Peyer's patch (tissue), 4 donors: ENCODE measurements around the gene ALDH1L1. TPM values are rescaled to one million over a fixed set of nuclear protein-coding genes. Genes with fewer than 3 reads are reported as not detected.

Experiments used
- DNase-seq, 3 donors: peaks; one replicate each; pipeline ENCODE4 v3.0.0-alpha.2; 2017 to 2019
- H3K27ac ChIP-seq, 4 donors: fragments of 200-600 bp; sonication (generic); one replicate each; pipeline ENCODE4 v1.5.1; 2016 to 2019
- H3K27me3 ChIP-seq, 2 donors: fragments of 200-600 bp; sonication (generic); one replicate each; pipeline ENCODE4 v1.5.1; 2019
- H3K36me3 ChIP-seq, 3 donors: fragments of 200-600 bp; sonication (generic); one replicate each; pipeline ENCODE4 v1.5.1; 2016 to 2019
- H3K4me1 ChIP-seq, 4 donors: fragments of 200-600 bp; sonication (generic); one replicate each; pipeline ENCODE4 v1.5.1; 2016 to 2019
- H3K4me3 ChIP-seq, 4 donors: fragments of 200-600 bp; sonication (generic); 1 replicate in 3 of 4; 2 replicates in 1 of 4; pipeline ENCODE4 v1.5.1; 2016 to 2019; ENCODE audit warnings: mild to moderate bottlenecking in 1 of 4
- H3K9me3 ChIP-seq, 4 donors: fragments of 200-600 bp; sonication (generic); one replicate each; pipeline ENCODE4 v1.5.1; 2016 to 2019; ENCODE audit warnings: mild to moderate bottlenecking in 1 of 4
- POLR2A ChIP-seq, 2 donors: fragments of 450-650 bp; IDR thresholded peaks; one replicate each; pipeline ENCODE4 v1.5.1; 2017; ENCODE audit warnings: antibody characterized with exemption in 2 of 2, mild to moderate bottlenecking in 2 of 2, moderate library complexity in 2 of 2
- total RNA-seq, 4 donors: library from RNA; depleted of rRNA; stranded (reverse); fragments of >200 nt; gene quantifications; one replicate each; pipeline ENCODE4 v1.1.0, GENCODE V29; 2016
- TF ChIP-seq, protein P1 (sequence below), 6 experiments: fragments of 450-650 bp in 4 of 6; fragments of 200-600 bp in 2 of 6; sonication (generic) in 1 of 6; IDR thresholded peaks; one replicate each; pipeline ENCODE4 v1.5.1; 2017 to 2019; ENCODE audit warnings: antibody characterized with exemption in 6 of 6, mild to moderate bottlenecking in 3 of 6, moderate library complexity in 1 of 6

Gene ALDH1L1
- total RNA-seq, 4 donors from 2014 or later: 2.0 to 14.2 (median 4.6) TPM

DNA sequence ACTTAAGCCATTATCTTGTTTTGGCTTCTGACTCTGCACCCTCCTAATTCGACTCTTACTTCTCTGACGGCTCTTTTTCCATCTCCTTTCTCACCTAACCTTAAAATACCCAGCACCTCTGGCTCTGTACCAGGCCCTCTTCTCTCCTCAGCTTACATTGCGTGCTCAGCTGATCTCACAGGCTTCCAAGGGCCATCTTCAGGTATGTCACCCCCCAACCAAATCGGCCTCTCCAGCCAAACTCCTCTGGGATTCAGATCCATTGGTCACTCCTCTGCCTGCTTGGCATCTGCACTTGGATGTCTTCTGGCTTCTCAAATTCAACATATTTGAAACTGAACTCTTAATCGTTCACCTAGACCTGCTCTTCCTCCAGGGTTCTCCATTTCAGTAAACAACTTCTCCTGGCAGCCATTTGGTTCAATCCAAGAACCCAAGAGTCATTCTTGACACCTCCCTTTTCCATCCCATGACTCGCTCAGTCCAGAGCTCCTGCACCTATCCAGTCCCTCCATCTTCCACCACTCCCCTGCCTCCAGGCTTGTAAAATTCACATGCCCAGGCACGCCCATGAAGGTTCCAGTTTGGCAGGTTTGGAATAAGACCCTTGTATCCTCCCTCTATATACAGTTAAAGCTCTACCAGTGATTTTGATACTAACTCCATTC is 61.2 kb downstream of the ALDH1L1 start:
- no peaks in the 10 kb centered on the region for H3K4me1 ChIP-seq
- H3K36me3 ChIP-seq: no peaks in the 10 kb centered on the region
- DNase-seq: peak in 1 of 3 donors; percentile 17
- H3K27ac ChIP-seq: no peak overlapping the region
- H3K27me3 ChIP-seq: no peaks in the 10 kb centered on the region
- H3K4me3 ChIP-seq: no peak overlapping the region
- no peaks in the 10 kb centered on the region for H3K9me3 ChIP-seq
- TF ChIP-seq POLR2A (IDR thresholded peaks at IDR 0.05): no peak
- TF ChIP-seq, protein P1, sequence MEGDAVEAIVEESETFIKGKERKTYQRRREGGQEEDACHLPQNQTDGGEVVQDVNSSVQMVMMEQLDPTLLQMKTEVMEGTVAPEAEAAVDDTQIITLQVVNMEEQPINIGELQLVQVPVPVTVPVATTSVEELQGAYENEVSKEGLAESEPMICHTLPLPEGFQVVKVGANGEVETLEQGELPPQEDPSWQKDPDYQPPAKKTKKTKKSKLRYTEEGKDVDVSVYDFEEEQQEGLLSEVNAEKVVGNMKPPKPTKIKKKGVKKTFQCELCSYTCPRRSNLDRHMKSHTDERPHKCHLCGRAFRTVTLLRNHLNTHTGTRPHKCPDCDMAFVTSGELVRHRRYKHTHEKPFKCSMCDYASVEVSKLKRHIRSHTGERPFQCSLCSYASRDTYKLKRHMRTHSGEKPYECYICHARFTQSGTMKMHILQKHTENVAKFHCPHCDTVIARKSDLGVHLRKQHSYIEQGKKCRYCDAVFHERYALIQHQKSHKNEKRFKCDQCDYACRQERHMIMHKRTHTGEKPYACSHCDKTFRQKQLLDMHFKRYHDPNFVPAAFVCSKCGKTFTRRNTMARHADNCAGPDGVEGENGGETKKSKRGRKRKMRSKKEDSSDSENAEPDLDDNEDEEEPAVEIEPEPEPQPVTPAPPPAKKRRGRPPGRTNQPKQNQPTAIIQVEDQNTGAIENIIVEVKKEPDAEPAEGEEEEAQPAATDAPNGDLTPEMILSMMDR (IDR thresholded peaks at IDR 0.05): no peak

DNA sequence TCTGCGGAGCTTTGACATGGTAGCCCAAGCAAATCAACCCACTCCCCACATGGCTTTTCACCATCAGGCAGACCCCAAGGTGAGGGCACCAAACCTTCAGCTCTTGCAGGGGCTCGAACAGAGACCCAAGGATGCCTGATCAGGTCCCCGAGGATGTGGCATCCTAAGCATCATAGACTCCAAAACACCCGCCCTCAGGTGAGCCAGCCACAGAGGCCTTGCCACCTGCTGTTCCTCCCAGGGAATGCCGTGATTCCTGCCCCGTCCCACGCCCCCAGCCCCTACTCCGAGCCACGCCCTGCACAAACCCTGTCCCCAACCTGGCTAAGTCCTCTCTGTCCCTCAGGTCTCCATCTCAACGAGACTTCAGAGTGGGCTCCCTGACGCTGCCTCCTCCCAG is 61.8 kb downstream of the ALDH1L1 start:
- Histone ChIP-seq H3K4me3 (no peak overlapping the region), H3K4me1 (no peaks in the 10 kb centered on the region), H3K9me3 (no peaks in the 10 kb centered on the region), H3K36me3 (no peaks in the 10 kb centered on the region), H3K27ac (no peak overlapping the region), H3K27me3 (no peaks in the 10 kb centered on the region)
- peak in 1 of 3 donors; percentile 21 for DNase-seq
- TF ChIP-seq POLR2A (IDR thresholded peaks at IDR 0.05): no peak
- TF ChIP-seq, protein P1 (IDR thresholded peaks at IDR 0.05): no peak

DNA sequence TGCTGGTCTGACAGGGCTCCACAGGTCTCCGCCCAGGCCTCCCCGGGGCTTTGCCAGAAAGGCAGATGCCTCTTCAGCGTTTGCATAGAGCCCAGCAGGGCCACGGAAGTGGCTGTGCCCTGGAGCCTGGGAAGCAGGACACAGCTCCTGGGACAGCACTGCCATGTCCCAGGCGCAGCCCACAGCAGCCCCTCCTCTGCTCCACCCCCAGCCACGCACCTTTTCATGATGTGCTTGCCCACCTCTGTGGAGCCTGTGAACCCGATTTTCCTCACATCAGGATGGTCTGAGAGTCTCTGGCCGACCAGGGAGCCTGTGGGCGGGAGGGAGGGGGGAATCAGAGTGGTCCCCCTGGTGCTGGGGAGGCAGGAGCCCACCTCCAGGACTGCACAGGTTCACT is 62.6 kb downstream of the ALDH1L1 start:
- Histone ChIP-seq H3K27ac (no peak overlapping the region), H3K36me3 (no peaks in the 10 kb centered on the region), H3K9me3 (no peaks in the 10 kb centered on the region), H3K4me1 (no peaks in the 10 kb centered on the region), H3K27me3 (no peaks in the 10 kb centered on the region), H3K4me3 (no peak overlapping the region)
- DNase-seq: peak in 1 of 3 donors; percentile 30
- no peak for TF ChIP-seq POLR2A (IDR thresholded peaks at IDR 0.05)
- TF ChIP-seq, protein P1 (IDR thresholded peaks at IDR 0.05): no peak

- Histone ChIP-seq H3K27ac (no peak overlapping the region), H3K27me3 (no peaks in the 10 kb centered on the region), H3K36me3 (no peaks in the 10 kb centered on the region), H3K9me3 (no peaks in the 10 kb centered on the region), H3K4me1 (no peaks in the 10 kb centered on the region), H3K4me3 (no peak overlapping the region)
- TF ChIP-seq, protein P1 (IDR thresholded peaks at IDR 0.05): no peak
- no peak for TF ChIP-seq POLR2A (IDR thresholded peaks at IDR 0.05)
- no peak for DNase-seq
Observed at GRCh38 chr3:126117212-126117611, 63.2 kb downstream of the ALDH1L1 start.

GRCh38 chr3:126116526-126116925 is 63.9 kb downstream of the ALDH1L1 start:
- TF ChIP-seq, protein P1 (IDR thresholded peaks at IDR 0.05): no peak
- TF ChIP-seq POLR2A (IDR thresholded peaks at IDR 0.05): no peak
- no peaks in the 10 kb centered on the region for H3K9me3 ChIP-seq
- DNase-seq: peak in 1 of 3 donors; percentile 34
- H3K4me3 ChIP-seq: no peak overlapping the region
- no peaks in the 10 kb centered on the region for H3K36me3 ChIP-seq
- H3K4me1 ChIP-seq: no peaks in the 10 kb centered on the region
- H3K27me3 ChIP-seq: no peaks in the 10 kb centered on the region
- H3K27ac ChIP-seq: no peak overlapping the region
